HepG2 (cell line): Measurements from ENCODE around the gene APBA1. TPM values are rescaled to one million over a fixed set of nuclear protein-coding genes. Genes with fewer than 3 reads are reported as not detected.

ENCODE experiments used
- ATAC-seq: fragments of 200-7000 bp; cut with Tn5 transposase; 3 replicates; pipeline ENCODE4 v1.9.1; 2020; ENCODE audit warnings: mild to moderate bottlenecking, moderate library complexity
- BruUV-seq: library from RNA; stranded (reverse); fragments of 400-500 nt; replicated peaks from 2 replicates; lab custom pipeline; 2021; lab: Mats Ljungman, UMichigan
- CTCF ChIA-PET: fragments of 300-600 bp; formaldehyde crosslinking; extraction: SDS; loops from one replicate; lab custom pipeline; 2021; ENCODE audit warnings: low total read pairs, inconsistent platforms, low intra/inter-chr PET ratio; lab: Yijun Ruan, JAX
- POLR2A ChIA-PET: fragments of 350-600 bp; sonication (Branson Sonifier 250); formaldehyde crosslinking; loops from one replicate; lab custom pipeline; 2020; ENCODE audit warnings: antibody characterized with exemption, inconsistent platforms; lab: Yijun Ruan, JAX
- DNase-seq: peaks from one replicate; pipeline ENCODE4 v3.0.0-alpha.2; 2015; ENCODE audit warnings: low spot score
- FAIRE-seq: peaks from 3 replicates; lab custom pipeline; 2011; peaks lifted over from hg19 to GRCh38; lab: Jason Lieb, UNC
- H2AFZ ChIP-seq: one replicate; pipeline ENCODE4 v1.6.1; 2011; ENCODE audit warnings: low read length, inconsistent platforms
- H3K27ac ChIP-seq: fragments of 300-600 bp; 3 replicates; pipeline ENCODE4 v1.8.0; 2011; ENCODE audit warnings: mixed run types, mild to moderate bottlenecking, mixed read lengths, low read length, inconsistent platforms; ENCODE audit not compliant: insufficient read depth; ENCODE audit errors: extremely low read length
- H3K27me3 ChIP-seq, 2 experiments: fragments of 200-600 bp in 1 of 2; 2 replicates in 1 of 2; 3 replicates in 1 of 2; pipeline versions ENCODE4 v1.6.0 to v1.8.0; 2011; ENCODE audit warnings: low read length in 2 of 2, mild to moderate bottlenecking in 2 of 2, moderate library complexity in 2 of 2, inconsistent platforms in 1 of 2; ENCODE audit not compliant: insufficient read depth in 2 of 2, control insufficient read depth in 1 of 2
- H3K36me3 ChIP-seq, 2 experiments: fragments of 200-600 bp in 1 of 2; replicated peaks in 1 of 2; 2 replicates in 1 of 2; 3 replicates in 1 of 2; pipeline versions ENCODE4 v1.5.1 to v1.8.0; 2011; ENCODE audit warnings: low read length in 2 of 2, inconsistent platforms in 1 of 2; ENCODE audit not compliant: insufficient read depth in 2 of 2, control insufficient read depth in 1 of 2
- H3K4me1 ChIP-seq: 2 replicates; pipeline ENCODE4 v1.5.1; 2012; ENCODE audit warnings: low read length, inconsistent platforms; ENCODE audit not compliant: insufficient read depth
- H3K4me2 ChIP-seq: 2 replicates; pipeline ENCODE4 v1.6.0; 2011; ENCODE audit warnings: low read depth, low read length, inconsistent platforms
- H3K4me3 ChIP-seq, 3 experiments: fragments of 200-600 bp in 1 of 3; sonication (generic), shearing (Covaris generic) in 1 of 3; replicated peaks in 1 of 3; 2 replicates each; pipeline ENCODE4 v1.5.1; 2011 to 2016; ENCODE audit warnings: low read length in 3 of 3, inconsistent platforms in 2 of 3, low read depth in 2 of 3, mild to moderate bottlenecking in 2 of 3, control low read depth in 1 of 3, mixed read lengths in 1 of 3; ENCODE audit not compliant: insufficient read depth in 1 of 3
- H3K79me2 ChIP-seq: one replicate; pipeline ENCODE4 v1.6.1; 2011; ENCODE audit warnings: low read length, inconsistent platforms; ENCODE audit not compliant: insufficient read depth
- H3K9ac ChIP-seq: 2 replicates; pipeline ENCODE4 v1.6.0; 2011; ENCODE audit warnings: mild to moderate bottlenecking, low read depth, low read length, inconsistent platforms; ENCODE audit not compliant: insufficient read depth
- H3K9me3 ChIP-seq: 2 replicates; pipeline ENCODE4 v1.5.1; 2012; ENCODE audit warnings: mild to moderate bottlenecking, low read length
- H4K20me1 ChIP-seq: 2 replicates; pipeline ENCODE4 v1.6.0; 2011; ENCODE audit warnings: inconsistent platforms, mild to moderate bottlenecking, low read length, moderate library complexity; ENCODE audit not compliant: insufficient read depth
- HMGA1 ChIP-seq: sonication (generic); formaldehyde crosslinking; conservative IDR thresholded peaks from 2 replicates; pipeline ENCODE4 v1.4.0; 2020; ENCODE audit warnings: missing genetic modification reagents
- HNRNPUL1 ChIP-seq: fragments of 200-400 bp; formaldehyde crosslinking; IDR thresholded peaks from 2 replicates; pipeline ENCODE4 v1.6.1; 2017; ENCODE audit warnings: low read depth, mild to moderate bottlenecking, low read length, moderate library complexity
- MAFK ChIP-seq, 2 experiments: IDR thresholded peaks in 1 of 2; conservative IDR thresholded peaks in 1 of 2; 2 replicates each; pipeline ENCODE4 v1.6.1; 2011; ENCODE audit warnings: improper control_type of control experiment in 2 of 2, low read length in 2 of 2
- NFKB2 ChIP-seq: sonication (generic); formaldehyde crosslinking; IDR thresholded peaks from 2 replicates; pipeline ENCODE4 v1.4.0; 2020; ENCODE audit warnings: missing genetic modification reagents, borderline replicate concordance
- RBM22 ChIP-seq: fragments of 200-400 bp; formaldehyde crosslinking; optimal IDR thresholded peaks from 2 replicates; pipeline ENCODE3; 2017; ENCODE audit warnings: mild to moderate bottlenecking, low read length, moderate library complexity
- SALL2 ChIP-seq: sonication (generic); formaldehyde crosslinking; IDR thresholded peaks from 2 replicates; pipeline ENCODE4 v1.8.1; 2023; ENCODE audit warnings: mild to moderate bottlenecking, missing genetic modification reagents, inconsistent platforms
- ZNF101 ChIP-seq: sonication (generic); formaldehyde crosslinking; IDR thresholded peaks from 2 replicates; pipeline ENCODE4 v1.4.0; 2020; ENCODE audit warnings: mild to moderate bottlenecking, low read depth, missing genetic modification reagents, borderline replicate concordance
- ZNF431 ChIP-seq: sonication (generic); formaldehyde crosslinking; IDR thresholded peaks from 2 replicates; pipeline ENCODE4 v1.9.0; 2022; ENCODE audit warnings: missing genetic modification reagents, low read depth, mild to moderate bottlenecking, borderline replicate concordance
- ZNF468 ChIP-seq: sonication (generic); formaldehyde crosslinking; IDR thresholded peaks from 2 replicates; pipeline ENCODE4 v1.8.0; 2022; ENCODE audit warnings: mild to moderate bottlenecking, moderate library complexity, missing genetic modification reagents
- WGBS: methylation state at CpG from one replicate; pipeline ENCODE4 v1.1.6; 2017; ENCODE audit warnings: low lambda C conversion rate; 5-methylcytosine and 5-hydroxymethylcytosine counted together
- in situ Hi-C: cut with HindIII; loops from 2 replicates; pipeline ENCODE4 v1.10.0; 2017; ENCODE audit warnings: low pct_unique_long_range_greater_than_20kb; ENCODE audit not compliant: extremely low pct_ligation_motif_present
- intact Hi-C: fragments of 100-400 bp; cut with micrococcal nuclease; formaldehyde crosslinking; loops from one replicate; pipeline ENCODE4 v1.10.0; 2022; ENCODE audit not compliant: unreplicated experiment
- polyA plus RNA-seq, 8 experiments: library from polyadenylated mRNA; depleted of rRNA in 3 of 8; stranded (reverse) in 7 of 8; unstranded in 1 of 8; fragments of >200 nt; fragmentation: Illumina TruSeq in 4 of 8; extraction: Trizol in 4 of 8; gene quantifications; 2 replicates each; pipeline versions ENCODE4 v1.2.1 to v1.2.3, GENCODE V29; 2011 to 2016; ENCODE audit warnings: low read depth in 4 of 8, missing spikeins in 1 of 8, mixed read lengths in 1 of 8; ENCODE audit not compliant: insufficient read depth in 1 of 8
- total RNA-seq, 5 experiments: library from RNA; depleted of rRNA; stranded (reverse); fragments of >200 nt; fragmentation: Illumina TruSeq; extraction: Trizol; gene quantifications; 2 replicates each; pipeline ENCODE4 v1.2.3, GENCODE V29; 2016; ENCODE audit warnings: low read depth in 1 of 5
- TF ChIP-seq, protein P1 (sequence below): IDR thresholded peaks from 2 replicates; pipeline ENCODE4 v1.6.1; 2016; ENCODE audit warnings: control low read depth

APBA1 gene
- total and polyA plus RNA-seq, 2 of the 13 experiments (the other 11 are each of a cell fraction or from before 2014, with no cell fraction given) = 0.15 TPM; not detected in 1

DNA sequence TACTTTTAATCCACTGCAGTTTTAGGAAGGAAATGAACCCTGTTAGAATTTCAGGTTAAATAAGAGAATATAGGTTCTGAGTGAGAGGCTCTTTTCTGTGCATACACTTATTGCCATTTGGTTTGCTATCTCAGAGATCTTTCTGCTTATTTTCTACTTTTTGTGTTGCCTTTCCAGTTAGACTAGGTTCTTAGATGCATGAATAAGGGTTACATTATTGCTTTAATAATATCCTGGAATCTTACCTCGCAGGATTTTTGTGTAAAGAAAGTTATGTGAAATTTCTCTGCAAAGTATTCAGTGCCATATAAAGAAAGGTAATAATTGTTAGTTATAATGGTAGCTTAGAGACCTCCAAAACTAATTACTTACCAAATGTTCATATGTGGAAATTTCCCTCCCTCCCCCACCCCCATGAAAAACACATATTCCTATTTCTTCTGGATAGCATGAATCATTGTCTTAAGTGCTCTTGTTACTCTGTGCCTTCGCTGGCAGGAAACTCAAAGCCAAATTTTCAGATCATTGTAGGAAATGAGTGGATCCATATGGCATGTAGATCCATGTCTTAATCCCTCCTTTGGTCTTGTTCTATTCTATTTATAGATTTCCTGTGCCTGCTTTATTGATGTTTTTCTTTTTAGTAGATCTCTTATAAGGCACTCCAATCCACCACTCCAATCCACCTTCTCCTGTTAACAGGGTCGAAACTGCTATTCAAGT is 2.7 kb upstream of the APBA1 start:
- TF ChIP-seq ZNF431 (CRISPR knock-in tag) (no peak), HMGA1 (CRISPR knock-in tag) (no peak), SALL2 (CRISPR knock-in tag) (no peak), NFKB2 (no peak), MAFK (conservative IDR thresholded peaks at IDR 0.05 in 1 of 2, IDR thresholded peaks at IDR 0.05 in 1 of 2; ENCODE audit: low read length in 2 of 2) (no peak), ZNF468 (CRISPR knock-in tag) (no peak), RBM22 (no peak), HNRNPUL1 (no peak), ZNF101 (CRISPR knock-in tag) (no peak)
- TF ChIP-seq, protein P1, sequence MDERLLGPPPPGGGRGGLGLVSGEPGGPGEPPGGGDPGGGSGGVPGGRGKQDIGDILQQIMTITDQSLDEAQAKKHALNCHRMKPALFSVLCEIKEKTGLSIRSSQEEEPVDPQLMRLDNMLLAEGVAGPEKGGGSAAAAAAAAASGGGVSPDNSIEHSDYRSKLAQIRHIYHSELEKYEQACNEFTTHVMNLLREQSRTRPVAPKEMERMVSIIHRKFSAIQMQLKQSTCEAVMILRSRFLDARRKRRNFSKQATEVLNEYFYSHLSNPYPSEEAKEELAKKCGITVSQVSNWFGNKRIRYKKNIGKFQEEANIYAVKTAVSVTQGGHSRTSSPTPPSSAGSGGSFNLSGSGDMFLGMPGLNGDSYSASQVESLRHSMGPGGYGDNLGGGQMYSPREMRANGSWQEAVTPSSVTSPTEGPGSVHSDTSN (CRISPR knock-in tag) = no peak
- TF ChIP-seq, all 625 proteins: peak for 0
- POLR2A ChIA-PET = no interaction called here
- DNase-seq (no peak), FAIRE-seq (no peak), ATAC-seq (no peak)
- H3K36me3 ChIP-seq = no peaks in the 10 kb centered on the region
- no peaks in the 10 kb centered on the region for H3K9me3 ChIP-seq
- H3K4me1 ChIP-seq = no peaks in the 10 kb centered on the region
- in situ Hi-C loops (loop anchor here (10.0 kb wide), 1 partner anchor 200 kb away; no protein-coding TSS in a partner anchor), intact Hi-C loops (loop anchor here (5.0 to 10.0 kb wide), 2 partner anchors 72 to 150 kb away; partner anchors contain the start of gene CFAP95)
- no peak overlapping the region for H3K9ac ChIP-seq
- H3K27ac ChIP-seq = no peak overlapping the region
- peaks cover 2 to 30% of the 10 kb centered on the region in 2 experiments; a peak in 4 of 5 replicates for H3K27me3 ChIP-seq
- no peak overlapping the region for H2AFZ ChIP-seq
- H3K4me2 ChIP-seq = no peak overlapping the region
- H3K4me3 ChIP-seq = no peak overlapping the region
- H3K79me2 ChIP-seq = no peaks in the 10 kb centered on the region
- CTCF ChIA-PET = interaction anchor here (4.0 kb wide), 1 partner anchor 202 kb away, joined by 30 read pairs; no protein-coding TSS in a partner anchor
- no TSS peak for BruUV-seq
- WGBS = 5% methylated on average over 3 of the region's 3 CpGs
- no peaks in the 10 kb centered on the region for H4K20me1 ChIP-seq
